ENCODE measurements around the gene DIRAS1. TPM values are rescaled to one million over a fixed set of nuclear protein-coding genes. Genes with fewer than 3 reads are reported as not detected.
A peak's percentile ranks its signal among the peaks of the same experiment; 100 is the strongest.

The DIRAS1 gene
- total RNA-seq, 1 donor from 2014 or later = 10.8 TPM

- peaks cover 28% of the 10 kb centered on the region for H3K27me3 Mint-ChIP-seq
- H3K36me3 Mint-ChIP-seq (ENCODE audit: insufficient read depth) = no peaks in the 10 kb centered on the region
- DNase-seq (ENCODE audit: low spot score, unreplicated experiment) = no peak
- no peak overlapping the region for H3K4me3 Mint-ChIP-seq (ENCODE audit: low read depth)
- no peaks in the 10 kb centered on the region for H3K4me1 Mint-ChIP-seq (ENCODE audit: low read depth)
- TF ChIP-seq CTCF (IDR thresholded peaks at IDR 0.05; ENCODE audit: unreplicated experiment) = peak; percentile 36
- H3K27ac Mint-ChIP-seq = no peak overlapping the region
- H3K9me3 Mint-ChIP-seq (ENCODE audit: low read depth) = no peaks in the 10 kb centered on the region
Measured at GRCh38 chr19:2724148-2724557, 3.0 kb upstream of the DIRAS1 start.

- H3K27me3 Mint-ChIP-seq = peaks cover 26% of the 10 kb centered on the region
- H3K4me1 Mint-ChIP-seq (ENCODE audit: low read depth) = no peaks in the 10 kb centered on the region
- H3K27ac Mint-ChIP-seq = no peak overlapping the region
- H3K4me3 Mint-ChIP-seq (ENCODE audit: low read depth) = no peak overlapping the region
- no peaks in the 10 kb centered on the region for H3K36me3 Mint-ChIP-seq (ENCODE audit: insufficient read depth)
- H3K9me3 Mint-ChIP-seq (ENCODE audit: low read depth) = no peaks in the 10 kb centered on the region
- DNase-seq (ENCODE audit: low spot score, unreplicated experiment) = no peak
- no peak for TF ChIP-seq CTCF (IDR thresholded peaks at IDR 0.05; ENCODE audit: unreplicated experiment)
Measured at GRCh38 chr19:2723747-2724146, 2.6 kb upstream of the DIRAS1 start.

GRCh38 chr19:2723345-2723715 is 2.2 kb upstream of the DIRAS1 start:
- no peak overlapping the region for H3K4me3 Mint-ChIP-seq (ENCODE audit: low read depth)
- no peaks in the 10 kb centered on the region for H3K36me3 Mint-ChIP-seq (ENCODE audit: insufficient read depth)
- DNase-seq (ENCODE audit: low spot score, unreplicated experiment) = no peak
- peaks cover 22% of the 10 kb centered on the region for H3K27me3 Mint-ChIP-seq
- no peaks in the 10 kb centered on the region for H3K4me1 Mint-ChIP-seq (ENCODE audit: low read depth)
- no peak for TF ChIP-seq CTCF (IDR thresholded peaks at IDR 0.05; ENCODE audit: unreplicated experiment)
- H3K9me3 Mint-ChIP-seq (ENCODE audit: low read depth) = no peaks in the 10 kb centered on the region
- H3K27ac Mint-ChIP-seq = no peak overlapping the region

GRCh38 chr19:2722541-2723344 is 1.6 kb upstream of the DIRAS1 start:
- Mint-ChIP-seq H3K4me1 (ENCODE audit: low read depth) (no peaks in the 10 kb centered on the region), H3K4me3 (ENCODE audit: low read depth) (peak overlapping the region; percentile 24), H3K27ac (no peak overlapping the region), H3K36me3 (ENCODE audit: insufficient read depth) (no peaks in the 10 kb centered on the region), H3K9me3 (ENCODE audit: low read depth) (no peaks in the 10 kb centered on the region), H3K27me3 (peaks cover 19% of the 10 kb centered on the region)
- no peak for DNase-seq (ENCODE audit: low spot score, unreplicated experiment)
- TF ChIP-seq CTCF (IDR thresholded peaks at IDR 0.05; ENCODE audit: unreplicated experiment) = no peak

GRCh38 chr19:2721570-2722540 is 683 bp upstream of the DIRAS1 start:
- Mint-ChIP-seq H3K36me3 (ENCODE audit: insufficient read depth) (no peaks in the 10 kb centered on the region), H3K4me3 (ENCODE audit: low read depth) (peak overlapping the region; percentile 70), H3K4me1 (ENCODE audit: low read depth) (no peaks in the 10 kb centered on the region), H3K9me3 (ENCODE audit: low read depth) (no peaks in the 10 kb centered on the region), H3K27me3 (peaks cover 10% of the 10 kb centered on the region), H3K27ac (peak overlapping the region; percentile 24)
- DNase-seq (ENCODE audit: low spot score, unreplicated experiment) = no peak
- no peak for TF ChIP-seq CTCF (IDR thresholded peaks at IDR 0.05; ENCODE audit: unreplicated experiment)
